ENCODE results near the gene PPP1R2.

DNA sequence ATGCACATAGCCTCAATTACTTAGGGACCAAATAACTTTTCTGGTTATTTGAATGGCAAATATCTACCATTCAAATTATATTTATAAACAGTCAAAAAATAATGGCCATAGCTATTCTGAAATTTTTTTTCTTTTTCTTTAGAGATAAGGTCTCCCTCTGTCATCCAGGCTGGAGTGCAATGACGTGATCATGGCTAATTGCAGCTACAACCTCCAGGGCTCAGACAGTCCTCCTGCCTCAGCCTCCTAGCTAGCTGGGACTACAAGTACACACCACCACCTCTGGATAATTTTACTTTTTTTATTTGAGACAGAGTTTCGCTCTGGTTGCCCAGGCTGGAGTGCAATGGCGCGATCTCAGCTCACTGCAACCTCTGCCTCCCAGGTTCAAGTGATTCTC lies 16.6 kb downstream of the PPP1R2 start:
- TF ChIP-seq ZNF639 (CRISPR knock-in tag; conservative IDR thresholded peaks at IDR 0.05) (no peak), ZNF12 (CRISPR knock-in tag; IDR thresholded peaks at IDR 0.05) (no peak), PREB (CRISPR knock-in tag; IDR thresholded peaks at IDR 0.05) (no peak), ZNF772 (CRISPR knock-in tag; IDR thresholded peaks at IDR 0.05) (no peak)
- TF ChIP-seq, protein P1, sequence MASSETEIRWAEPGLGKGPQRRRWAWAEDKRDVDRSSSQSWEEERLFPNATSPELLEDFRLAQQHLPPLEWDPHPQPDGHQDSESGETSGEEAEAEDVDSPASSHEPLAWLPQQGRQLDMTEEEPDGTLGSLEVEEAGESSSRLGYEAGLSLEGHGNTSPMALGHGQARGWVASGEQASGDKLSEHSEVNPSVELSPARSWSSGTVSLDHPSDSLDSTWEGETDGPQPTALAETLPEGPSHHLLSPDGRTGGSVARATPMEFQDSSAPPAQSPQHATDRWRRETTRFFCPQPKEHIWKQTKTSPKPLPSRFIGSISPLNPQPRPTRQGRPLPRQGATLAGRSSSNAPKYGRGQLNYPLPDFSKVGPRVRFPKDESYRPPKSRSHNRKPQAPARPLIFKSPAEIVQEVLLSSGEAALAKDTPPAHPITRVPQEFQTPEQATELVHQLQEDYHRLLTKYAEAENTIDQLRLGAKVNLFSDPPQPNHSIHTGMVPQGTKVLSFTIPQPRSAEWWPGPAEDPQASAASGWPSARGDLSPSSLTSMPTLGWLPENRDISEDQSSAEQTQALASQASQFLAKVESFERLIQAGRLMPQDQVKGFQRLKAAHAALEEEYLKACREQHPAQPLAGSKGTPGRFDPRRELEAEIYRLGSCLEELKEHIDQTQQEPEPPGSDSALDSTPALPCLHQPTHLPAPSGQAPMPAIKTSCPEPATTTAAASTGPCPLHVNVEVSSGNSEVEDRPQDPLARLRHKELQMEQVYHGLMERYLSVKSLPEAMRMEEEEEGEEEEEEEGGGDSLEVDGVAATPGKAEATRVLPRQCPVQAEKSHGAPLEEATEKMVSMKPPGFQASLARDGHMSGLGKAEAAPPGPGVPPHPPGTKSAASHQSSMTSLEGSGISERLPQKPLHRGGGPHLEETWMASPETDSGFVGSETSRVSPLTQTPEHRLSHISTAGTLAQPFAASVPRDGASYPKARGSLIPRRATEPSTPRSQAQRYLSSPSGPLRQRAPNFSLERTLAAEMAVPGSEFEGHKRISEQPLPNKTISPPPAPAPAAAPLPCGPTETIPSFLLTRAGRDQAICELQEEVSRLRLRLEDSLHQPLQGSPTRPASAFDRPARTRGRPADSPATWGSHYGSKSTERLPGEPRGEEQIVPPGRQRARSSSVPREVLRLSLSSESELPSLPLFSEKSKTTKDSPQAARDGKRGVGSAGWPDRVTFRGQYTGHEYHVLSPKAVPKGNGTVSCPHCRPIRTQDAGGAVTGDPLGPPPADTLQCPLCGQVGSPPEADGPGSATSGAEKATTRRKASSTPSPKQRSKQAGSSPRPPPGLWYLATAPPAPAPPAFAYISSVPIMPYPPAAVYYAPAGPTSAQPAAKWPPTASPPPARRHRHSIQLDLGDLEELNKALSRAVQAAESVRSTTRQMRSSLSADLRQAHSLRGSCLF (CRISPR knock-in tag; IDR thresholded peaks at IDR 0.05; ENCODE audit: borderline replicate concordance), result no peak
